CD8-positive, alpha-beta memory T cell (primary cell): ENCODE measurements around the gene FREM3. TPM values are rescaled to one million over a fixed set of nuclear protein-coding genes. Genes with fewer than 3 reads are reported as not detected.
A peak's percentile ranks its signal among the peaks of the same experiment; 100 is the strongest.

Experiments
- CTCF ChIA-PET: fragments of 350-600 bp; sonication (Branson Sonifier 250); formaldehyde crosslinking; loops from one replicate; lab custom pipeline; 2021; ENCODE audit warnings: antibody characterized with exemption; lab: Charles Lee
- POLR2A ChIA-PET: fragments of 350-600 bp; sonication (Branson Sonifier 250); formaldehyde crosslinking; loops from one replicate; lab custom pipeline; 2021; ENCODE audit warnings: antibody characterized with exemption; lab: Charles Lee
- DNase-seq, 5 donors: peaks; one replicate each; pipeline versions ENCODE4 v3.0.0 to v3.0.0-alpha.2; 2020 to 2022; ENCODE audit warnings: mixed read lengths in 1 of 5
- H3K27ac ChIP-seq: one replicate; pipeline ENCODE4 v1.7.0; 2013; ENCODE audit warnings: low read depth, mild to moderate bottlenecking, low read length, moderate library complexity
- H3K27me3 ChIP-seq: 2 replicates; pipeline ENCODE4 v1.7.0; 2013; ENCODE audit warnings: low read length, mild to moderate bottlenecking; ENCODE audit not compliant: insufficient read depth, poor library complexity, severe bottlenecking
- H3K36me3 ChIP-seq: 2 replicates; pipeline ENCODE4 v1.7.0; 2013; ENCODE audit warnings: mild to moderate bottlenecking, low read length, moderate library complexity; ENCODE audit not compliant: insufficient read depth
- H3K4me1 ChIP-seq: 2 replicates; pipeline ENCODE4 v1.7.0; 2013; ENCODE audit warnings: mild to moderate bottlenecking, low read length, moderate library complexity; ENCODE audit not compliant: insufficient read depth
- H3K4me3 ChIP-seq: 2 replicates; pipeline ENCODE4 v1.7.0; 2013; ENCODE audit warnings: mild to moderate bottlenecking, low read length
- H3K9me3 ChIP-seq: 2 replicates; pipeline ENCODE4 v1.7.0; 2013; ENCODE audit warnings: mild to moderate bottlenecking, low read length
- H3K27ac Mint-ChIP-seq, 8 donors: one replicate each; pipeline ENCODE4 v1.8.0; 2020 to 2021; ENCODE audit warnings: mixed read lengths in 8 of 8, mild to moderate bottlenecking in 6 of 8, inconsistent platforms in 3 of 8, moderate library complexity in 3 of 8
- H3K27me3 Mint-ChIP-seq, 2 donors: one replicate each; pipeline ENCODE4 v1.8.0; 2020 to 2021; ENCODE audit warnings: mixed read lengths in 2 of 2, mild to moderate bottlenecking in 1 of 2, moderate library complexity in 1 of 2
- H3K36me3 Mint-ChIP-seq, 3 donors: one replicate each; pipeline ENCODE4 v1.8.0; 2020 to 2021; ENCODE audit warnings: mixed read lengths in 3 of 3, inconsistent platforms in 1 of 3, mild to moderate bottlenecking in 1 of 3
- H3K4me1 Mint-ChIP-seq, 3 donors: one replicate each; pipeline ENCODE4 v1.8.0; 2020 to 2021; ENCODE audit warnings: mixed read lengths in 3 of 3, inconsistent platforms in 1 of 3, mild to moderate bottlenecking in 1 of 3
- H3K4me3 Mint-ChIP-seq, 7 donors: one replicate each; pipeline ENCODE4 v1.8.0; 2020 to 2021; ENCODE audit warnings: mixed read lengths in 7 of 7, mild to moderate bottlenecking in 6 of 7, moderate library complexity in 4 of 7, inconsistent platforms in 2 of 7
- H3K9me3 Mint-ChIP-seq, 5 donors: one replicate each; pipeline ENCODE4 v1.8.0; 2020 to 2022; ENCODE audit warnings: mixed read lengths in 5 of 5, mild to moderate bottlenecking in 3 of 5, moderate library complexity in 2 of 5, inconsistent platforms in 1 of 5
- polyA plus RNA-seq: library from polyadenylated mRNA; unstranded; fragments of 300-500 nt; fragmentation: Illumina TruSeq; gene quantifications from one replicate; pipeline ENCODE4 v1.2.3, GENCODE V29; 2021
- total RNA-seq, 2 experiments: library from RNA; stranded (reverse); gene quantifications; one replicate each; pipeline ENCODE4 v1.2.3, GENCODE V29; 2021

Gene FREM3
- total and polyA plus RNA-seq, 3 experiments from 2014 or later = 0.08 TPM; not detected in 2

DNA sequence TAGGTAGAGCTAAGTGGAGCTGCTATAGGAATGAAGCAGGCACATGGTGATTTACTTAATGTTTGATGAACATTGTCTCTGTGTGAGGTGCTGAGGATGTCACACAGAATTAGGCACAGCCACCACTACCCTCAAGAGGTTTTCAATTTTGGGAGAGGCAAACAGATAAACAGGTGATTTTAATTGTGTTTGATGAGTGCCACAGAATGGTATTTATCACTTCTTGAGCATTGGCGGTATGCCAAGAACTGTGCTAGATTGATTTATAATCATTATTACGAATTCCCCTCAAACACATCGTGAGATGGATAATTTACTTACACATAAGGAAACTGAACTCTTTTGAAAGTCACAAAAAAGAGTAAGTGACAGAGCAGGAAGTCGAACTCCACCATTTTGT lies 74.8 kb downstream of the FREM3 start:
- H3K27ac ChIP-seq = no peak overlapping the region
- H3K27ac Mint-ChIP-seq = no peak overlapping the region
- H3K4me3 ChIP-seq = no peak overlapping the region
- no peak overlapping the region for H3K4me3 Mint-ChIP-seq
- DNase-seq = no peak
- no peaks in the 10 kb centered on the region for H3K9me3 ChIP-seq
- H3K36me3 Mint-ChIP-seq = peaks cover 0 to 6% (median 2%) of the 10 kb centered on the region in 3 donors
- no peaks in the 10 kb centered on the region for H3K4me1 Mint-ChIP-seq
- H3K27me3 ChIP-seq = no peaks in the 10 kb centered on the region
- POLR2A ChIA-PET = no interaction called here
- peaks cover 0 to 6% (median 0%) of the 10 kb centered on the region in 5 donors for H3K9me3 Mint-ChIP-seq
- CTCF ChIA-PET = no interaction called here
- H3K27me3 Mint-ChIP-seq = no peaks in the 10 kb centered on the region
- no peaks in the 10 kb centered on the region for H3K4me1 ChIP-seq
- H3K36me3 ChIP-seq = no peaks in the 10 kb centered on the region

DNA sequence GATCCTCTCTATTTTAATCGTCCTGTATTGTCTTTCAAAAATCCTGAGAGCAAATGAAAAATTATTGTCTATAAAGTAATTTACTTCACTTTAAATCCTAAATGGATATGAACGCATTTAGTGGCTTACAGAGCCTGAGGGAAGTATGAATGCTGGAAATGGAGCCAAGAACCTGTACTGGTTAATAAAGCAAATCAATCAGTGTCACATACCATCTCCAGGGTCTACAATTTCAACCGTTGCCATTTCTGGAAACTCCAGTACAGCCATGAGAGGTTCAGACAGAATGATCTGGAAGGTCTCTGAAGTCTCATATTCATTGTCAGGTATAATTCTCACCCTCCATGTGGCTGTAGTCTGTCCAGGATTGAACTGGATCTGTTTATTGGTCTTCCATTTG lies 76.6 kb downstream of the FREM3 start:
- H3K9me3 Mint-ChIP-seq = peaks cover 0 to 6% (median 0%) of the 10 kb centered on the region in 5 donors
- DNase-seq = no peak
- no peak overlapping the region for H3K4me3 ChIP-seq
- no peak overlapping the region for H3K27ac Mint-ChIP-seq
- no peaks in the 10 kb centered on the region for H3K4me1 ChIP-seq
- no peaks in the 10 kb centered on the region for H3K9me3 ChIP-seq
- CTCF ChIA-PET = no interaction called here
- H3K36me3 Mint-ChIP-seq = peaks cover 0 to 6% (median 4%) of the 10 kb centered on the region in 3 donors
- H3K36me3 ChIP-seq = no peaks in the 10 kb centered on the region
- no peaks in the 10 kb centered on the region for H3K27me3 Mint-ChIP-seq
- no peak overlapping the region for H3K4me3 Mint-ChIP-seq
- H3K4me1 Mint-ChIP-seq = no peaks in the 10 kb centered on the region
- no peak overlapping the region for H3K27ac ChIP-seq
- no peaks in the 10 kb centered on the region for H3K27me3 ChIP-seq
- POLR2A ChIA-PET = no interaction called here

DNA sequence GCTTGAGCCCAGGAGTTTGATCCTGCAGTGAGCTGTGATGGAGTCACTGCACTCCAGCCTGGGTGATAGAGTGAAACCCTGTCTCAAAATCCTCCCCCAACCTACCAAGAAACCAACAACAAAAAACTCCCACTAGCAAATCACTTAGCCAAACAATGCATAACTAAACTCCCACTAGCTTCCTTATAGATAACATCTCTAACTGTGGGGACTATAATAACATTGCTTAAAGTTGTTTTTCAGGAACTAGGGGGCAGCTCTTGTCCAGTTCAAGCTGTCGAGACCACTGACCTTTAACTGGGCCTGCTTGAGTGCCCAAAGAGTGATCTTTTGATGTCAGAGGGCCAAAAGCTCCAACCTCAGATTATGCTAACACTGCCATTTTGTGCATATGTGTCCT lies 81.7 kb downstream of the FREM3 start:
- Histone ChIP-seq H3K9me3 (no peaks in the 10 kb centered on the region), H3K27ac (no peak overlapping the region), H3K36me3 (no peaks in the 10 kb centered on the region), H3K4me3 (no peak overlapping the region), H3K4me1 (no peaks in the 10 kb centered on the region), H3K27me3 (no peaks in the 10 kb centered on the region)
- H3K4me1 Mint-ChIP-seq = peaks cover 4 to 10% (median 7%) of the 10 kb centered on the region in 3 donors
- peaks cover 0 to 7% (median 6%) of the 10 kb centered on the region in 3 donors for H3K36me3 Mint-ChIP-seq
- H3K27me3 Mint-ChIP-seq = peaks cover 4% of the 10 kb centered on the region in 2 donors
- POLR2A ChIA-PET = no interaction called here
- CTCF ChIA-PET = interaction anchor here (0.9 kb wide), 1 partner anchor 10 kb away, joined by 3 read pairs; no protein-coding TSS in a partner anchor
- DNase-seq = no peak
- no peak overlapping the region for H3K4me3 Mint-ChIP-seq
- no peak overlapping the region for H3K27ac Mint-ChIP-seq
- H3K9me3 Mint-ChIP-seq = peaks cover 0 to 8% (median 2%) of the 10 kb centered on the region in 5 donors

DNA sequence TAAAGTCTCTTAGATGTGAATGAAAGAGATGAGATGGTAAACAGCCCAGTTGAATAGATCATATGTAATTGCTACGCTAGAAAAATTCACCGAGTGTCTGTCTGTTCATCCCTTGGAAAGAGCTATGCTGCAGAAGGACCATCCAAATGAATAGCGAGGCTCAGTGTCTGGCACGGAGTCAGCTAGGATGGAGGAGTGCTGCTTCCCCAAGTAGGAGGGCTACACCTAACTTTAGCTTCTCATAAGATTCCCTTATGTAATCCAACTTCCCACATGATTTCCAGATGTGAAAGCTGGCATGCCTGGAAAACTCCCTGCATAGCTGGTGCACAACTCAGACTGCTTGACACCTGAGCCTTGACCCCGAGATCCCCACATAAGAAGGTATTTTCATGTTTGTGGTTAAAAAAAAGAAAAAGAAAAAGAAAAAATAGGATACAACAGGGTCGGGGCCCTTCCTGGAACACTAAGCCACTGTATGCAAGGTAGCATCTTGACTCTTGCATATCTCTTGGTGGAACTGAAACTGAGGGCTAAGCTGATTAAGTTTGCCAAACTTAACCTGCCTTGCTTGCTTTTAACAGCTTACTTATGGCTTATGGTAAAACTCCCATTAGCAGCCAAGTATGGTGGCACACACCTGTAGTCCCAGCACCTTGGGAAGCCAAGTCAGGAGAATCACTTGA lies 82.3 kb downstream of the FREM3 start:
- Histone ChIP-seq H3K4me3 (no peak overlapping the region), H3K9me3 (no peaks in the 10 kb centered on the region), H3K27ac (no peak overlapping the region), H3K27me3 (no peaks in the 10 kb centered on the region), H3K36me3 (no peaks in the 10 kb centered on the region), H3K4me1 (no peaks in the 10 kb centered on the region)
- no peak for DNase-seq
- H3K36me3 Mint-ChIP-seq = peaks cover 0 to 7% (median 6%) of the 10 kb centered on the region in 3 donors
- CTCF ChIA-PET = interaction anchor here (0.9 kb wide), 1 partner anchor 10 kb away, joined by 3 read pairs; no protein-coding TSS in a partner anchor
- H3K27ac Mint-ChIP-seq = peak overlapping the region in 1 of 8 donors; percentile 6
- H3K27me3 Mint-ChIP-seq = peaks cover 4 to 5% of the 10 kb centered on the region in 2 donors
- H3K9me3 Mint-ChIP-seq = peaks cover 0 to 8% (median 2%) of the 10 kb centered on the region in 5 donors
- peaks cover 4 to 10% (median 7%) of the 10 kb centered on the region in 3 donors for H3K4me1 Mint-ChIP-seq
- POLR2A ChIA-PET = no interaction called here
- H3K4me3 Mint-ChIP-seq = no peak overlapping the region

DNA sequence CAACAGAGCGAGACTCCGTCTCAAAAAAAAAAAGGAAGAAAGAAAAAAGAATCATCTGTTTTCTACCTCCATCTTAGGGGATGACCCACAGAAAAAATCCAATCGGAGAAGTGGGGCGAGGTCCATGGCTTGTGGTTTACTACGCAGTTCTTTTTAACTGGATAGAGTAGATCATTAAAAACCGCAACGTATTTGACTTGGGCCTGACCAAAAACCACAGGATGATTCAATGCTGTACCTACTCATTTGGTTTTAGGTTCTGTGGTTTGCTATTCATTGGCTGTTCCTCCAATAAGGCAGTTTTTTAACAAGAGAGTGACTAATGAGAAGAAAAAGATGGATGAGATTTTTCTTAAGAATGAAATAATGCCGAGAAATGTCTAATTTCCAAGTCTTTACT lies 83.7 kb downstream of the FREM3 start:
- peaks cover 0 to 7% (median 6%) of the 10 kb centered on the region in 3 donors for H3K36me3 Mint-ChIP-seq
- H3K4me1 Mint-ChIP-seq = peaks cover 4 to 10% (median 7%) of the 10 kb centered on the region in 3 donors
- CTCF ChIA-PET = no interaction called here

DNA sequence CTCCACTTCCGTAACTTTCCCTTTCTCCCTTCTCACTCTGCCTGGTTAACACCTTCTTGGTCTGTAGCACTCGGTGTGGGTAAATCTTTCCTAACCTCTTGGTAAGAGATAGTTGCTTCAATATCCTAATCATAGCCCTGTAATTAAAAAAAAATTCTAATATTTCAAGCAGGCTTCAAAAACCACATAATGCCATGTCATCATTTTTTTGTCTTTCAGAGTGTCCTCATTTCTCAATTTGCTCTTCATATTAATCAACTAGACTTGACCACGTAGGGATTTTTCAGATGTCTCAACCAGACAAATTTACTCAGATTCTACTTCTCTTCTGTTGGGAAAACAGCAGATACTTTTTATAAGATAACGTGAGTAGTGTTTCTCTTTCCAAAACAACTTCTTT lies 91.0 kb downstream of the FREM3 start:
- no peak overlapping the region for H3K27ac Mint-ChIP-seq
- ChIA-PET POLR2A (no interaction called here), CTCF (no interaction called here)
- Histone ChIP-seq H3K27ac (no peak overlapping the region), H3K4me1 (no peaks in the 10 kb centered on the region), H3K27me3 (no peaks in the 10 kb centered on the region), H3K36me3 (no peaks in the 10 kb centered on the region), H3K4me3 (no peak overlapping the region), H3K9me3 (no peaks in the 10 kb centered on the region)
- peaks cover 0 to 6% (median 2%) of the 10 kb centered on the region in 5 donors for H3K9me3 Mint-ChIP-seq
- no peaks in the 10 kb centered on the region for H3K4me1 Mint-ChIP-seq
- peaks cover 0 to 15% (median 2%) of the 10 kb centered on the region in 3 donors for H3K36me3 Mint-ChIP-seq
- H3K27me3 Mint-ChIP-seq = peaks cover 4% of the 10 kb centered on the region in 2 donors
- DNase-seq = no peak
- no peak overlapping the region for H3K4me3 Mint-ChIP-seq

More for the DNA sequence above, 83.7 kb downstream of the FREM3 start:
- H3K27ac Mint-ChIP-seq = no peak overlapping the region
- POLR2A ChIA-PET = no interaction called here
- Histone ChIP-seq H3K9me3 (no peaks in the 10 kb centered on the region), H3K4me1 (no peaks in the 10 kb centered on the region), H3K27me3 (no peaks in the 10 kb centered on the region), H3K4me3 (no peak overlapping the region), H3K36me3 (no peaks in the 10 kb centered on the region), H3K27ac (no peak overlapping the region)
- no peak for DNase-seq
- H3K27me3 Mint-ChIP-seq = peaks cover 4 to 9% of the 10 kb centered on the region in 2 donors
- H3K4me3 Mint-ChIP-seq = no peak overlapping the region
- peaks cover 0 to 8% (median 2%) of the 10 kb centered on the region in 5 donors for H3K9me3 Mint-ChIP-seq

DNA sequence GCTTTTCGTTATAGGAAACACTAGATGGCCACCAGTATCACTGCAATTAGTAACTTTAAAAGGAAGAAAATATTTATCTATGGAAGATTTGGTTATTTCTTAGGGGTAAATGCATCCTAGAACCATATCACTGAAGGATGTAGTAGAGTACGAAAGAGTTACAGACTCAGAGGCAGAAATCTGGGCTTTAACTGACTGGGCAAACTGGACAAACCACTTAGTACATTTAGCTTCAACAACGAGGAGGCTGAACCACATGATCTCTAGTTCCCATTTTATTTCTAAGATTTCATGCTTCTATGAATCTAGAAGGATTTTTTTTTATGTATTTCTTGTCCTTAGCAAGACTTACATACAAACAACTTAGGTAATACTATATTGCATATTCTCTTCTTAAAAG lies 94.0 kb downstream of the FREM3 start:
- H3K36me3 Mint-ChIP-seq = peaks cover 0 to 15% (median 0%) of the 10 kb centered on the region in 3 donors
- no peak overlapping the region for H3K4me3 ChIP-seq
- H3K4me3 Mint-ChIP-seq = no peak overlapping the region
- no peaks in the 10 kb centered on the region for H3K36me3 ChIP-seq
- H3K27me3 ChIP-seq = no peaks in the 10 kb centered on the region
- CTCF ChIA-PET = interaction anchor here (0.7 kb wide), 1 partner anchor 20 kb away, joined by 3 read pairs; no protein-coding TSS in a partner anchor
- H3K9me3 Mint-ChIP-seq = peaks cover 0 to 4% (median 2%) of the 10 kb centered on the region in 5 donors
- H3K27me3 Mint-ChIP-seq = peaks cover 0 to 6% of the 10 kb centered on the region in 2 donors
- H3K4me1 ChIP-seq = no peaks in the 10 kb centered on the region
- no peaks in the 10 kb centered on the region for H3K4me1 Mint-ChIP-seq
- H3K9me3 ChIP-seq = no peaks in the 10 kb centered on the region
- no peak for DNase-seq
- H3K27ac Mint-ChIP-seq = no peak overlapping the region
- H3K27ac ChIP-seq = no peak overlapping the region
- POLR2A ChIA-PET = no interaction called here

DNA sequence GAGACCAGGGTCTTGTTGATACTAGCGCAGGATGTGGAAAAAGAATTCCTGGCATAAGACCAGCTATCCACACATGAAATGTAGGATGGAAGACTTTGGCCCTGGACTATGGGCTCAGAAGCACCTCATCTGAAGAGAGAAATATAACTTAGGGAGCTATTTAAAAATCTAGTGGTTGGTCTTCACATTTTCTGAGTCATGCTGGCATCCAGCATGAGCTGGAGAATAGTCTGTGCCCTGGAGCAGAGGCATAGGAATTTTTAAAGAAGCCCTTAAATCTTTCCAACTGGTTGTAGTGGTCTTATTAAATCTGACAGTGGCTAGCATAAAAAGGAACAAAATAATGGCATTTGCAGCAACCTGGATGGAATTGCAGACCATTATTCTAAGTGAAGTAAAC lies 100.6 kb downstream of the FREM3 start:
- Mint-ChIP-seq H3K4me1 (no peaks in the 10 kb centered on the region), H3K27me3 (peaks cover 0 to 2% of the 10 kb centered on the region in 2 donors), H3K4me3 (no peak overlapping the region), H3K9me3 (peaks cover 0 to 4% (median 0%) of the 10 kb centered on the region in 5 donors), H3K36me3 (peaks cover 0 to 10% (median 2%) of the 10 kb centered on the region in 3 donors), H3K27ac (no peak overlapping the region)
- no peaks in the 10 kb centered on the region for H3K36me3 ChIP-seq
- no peak for DNase-seq
- CTCF ChIA-PET = no interaction called here
- POLR2A ChIA-PET = no interaction called here
- no peaks in the 10 kb centered on the region for H3K9me3 ChIP-seq
- no peaks in the 10 kb centered on the region for H3K27me3 ChIP-seq
- H3K4me1 ChIP-seq = no peaks in the 10 kb centered on the region
- H3K27ac ChIP-seq = no peak overlapping the region
- no peak overlapping the region for H3K4me3 ChIP-seq
